Suprapubic skin (tissue), 4 donors: ENCODE results near the gene DRD3. TPM values are rescaled to one million over a fixed set of nuclear protein-coding genes. Genes with fewer than 3 reads are reported as not detected.

Source experiments
- DNase-seq, 2 donors: peaks; one replicate each; pipeline ENCODE4 v3.0.0-alpha.2; 2019; ENCODE audit warnings: low spot score in 2 of 2
- H3K27ac ChIP-seq: fragments of 200-600 bp; sonication (generic); one replicate; pipeline ENCODE4 v1.5.1; 2019
- H3K27me3 ChIP-seq: fragments of 200-600 bp; sonication (generic); one replicate; pipeline ENCODE4 v1.5.1; 2019
- H3K36me3 ChIP-seq: fragments of 200-600 bp; sonication (generic); one replicate; pipeline ENCODE4 v1.5.1; 2019
- H3K4me1 ChIP-seq: fragments of 200-600 bp; sonication (generic); one replicate; pipeline ENCODE4 v1.5.1; 2019
- H3K4me3 ChIP-seq: fragments of 200-600 bp; sonication (generic); one replicate; pipeline ENCODE4 v1.5.1; 2019; ENCODE audit warnings: mild to moderate bottlenecking
- H3K9me3 ChIP-seq: fragments of 200-600 bp; sonication (generic); one replicate; pipeline ENCODE4 v1.5.1; 2019
- CTCF ChIP-seq, 2 donors: fragments of 200-600 bp in 1 of 2; fragments of 450-650 bp in 1 of 2; sonication (generic) in 1 of 2; IDR thresholded peaks; one replicate each; pipeline ENCODE4 v1.5.1; 2016 to 2019; ENCODE audit warnings: antibody characterized with exemption in 2 of 2, mild to moderate bottlenecking in 1 of 2, moderate library complexity in 1 of 2
- EP300 ChIP-seq: sonication (generic); formaldehyde crosslinking; IDR thresholded peaks from one replicate; pipeline ENCODE4 v1.6.1; 2017; ENCODE audit warnings: antibody characterized with exemption
- POLR2A ChIP-seq, 2 donors: fragments of 450-650 bp; IDR thresholded peaks; one replicate each; pipeline ENCODE4 v1.6.1; 2017; ENCODE audit warnings: antibody characterized with exemption in 2 of 2, mild to moderate bottlenecking in 2 of 2, moderate library complexity in 2 of 2
- POLR2AphosphoS5 ChIP-seq, 3 donors: sonication (generic); formaldehyde crosslinking; IDR thresholded peaks; one replicate each; pipeline ENCODE4 v1.6.1; 2017; ENCODE audit warnings: antibody characterized with exemption in 3 of 3
- WGBS: methylation state at CpG from one replicate; pipeline ENCODE4 v1.1.5; 2018; 5-methylcytosine and 5-hydroxymethylcytosine counted together
- total RNA-seq, 4 donors: library from RNA; depleted of rRNA; stranded (reverse); fragments of >200 nt; gene quantifications; one replicate each; pipeline ENCODE4 v1.1.0, GENCODE V29; 2016

The DRD3 gene
- total RNA-seq, 4 donors from 2014 or later = not detected

GRCh38 chr3:114207768-114208167 is 28.9 kb upstream of the DRD3 start:
- H3K27me3 ChIP-seq = peaks cover 3% of the 10 kb centered on the region
- H3K27ac ChIP-seq = no peak overlapping the region
- DNase-seq = no peak
- no peaks in the 10 kb centered on the region for H3K4me1 ChIP-seq
- 81% methylated on average over 4 of the region's 4 CpGs for WGBS
- H3K4me3 ChIP-seq = no peak overlapping the region
- TF ChIP-seq CTCF (IDR thresholded peaks at IDR 0.05) (no peak), EP300 (no peak), POLR2A (IDR thresholded peaks at IDR 0.05) (no peak), POLR2AphosphoS5 (IDR thresholded peaks at IDR 0.05) (no peak)
- H3K9me3 ChIP-seq = no peaks in the 10 kb centered on the region
- H3K36me3 ChIP-seq = no peaks in the 10 kb centered on the region

GRCh38 chr3:114206342-114206741 is 27.5 kb upstream of the DRD3 start:
- H3K27me3 ChIP-seq = peaks cover 3% of the 10 kb centered on the region
- 86% methylated on average over 3 of the region's 3 CpGs for WGBS

GRCh38 chr3:114205541-114205940 is 26.7 kb upstream of the DRD3 start:
- H3K9me3 ChIP-seq = no peaks in the 10 kb centered on the region
- H3K36me3 ChIP-seq = no peaks in the 10 kb centered on the region
- H3K27me3 ChIP-seq = peaks cover 3% of the 10 kb centered on the region
- H3K4me1 ChIP-seq = no peaks in the 10 kb centered on the region
- WGBS = 56% methylated on average over 2 of the region's 2 CpGs
- no peak overlapping the region for H3K4me3 ChIP-seq
- no peak overlapping the region for H3K27ac ChIP-seq
- TF ChIP-seq POLR2A (IDR thresholded peaks at IDR 0.05) (no peak), CTCF (IDR thresholded peaks at IDR 0.05) (no peak), EP300 (no peak), POLR2AphosphoS5 (IDR thresholded peaks at IDR 0.05) (no peak)
- no peak for DNase-seq

More at GRCh38 chr3:114206342-114206741, 27.5 kb upstream of the DRD3 start:
- no peaks in the 10 kb centered on the region for H3K36me3 ChIP-seq
- no peak overlapping the region for H3K4me3 ChIP-seq
- DNase-seq = no peak
- H3K9me3 ChIP-seq = no peaks in the 10 kb centered on the region
- H3K4me1 ChIP-seq = no peaks in the 10 kb centered on the region
- H3K27ac ChIP-seq = no peak overlapping the region
- no peak for TF ChIP-seq POLR2A (IDR thresholded peaks at IDR 0.05)
- TF ChIP-seq POLR2AphosphoS5 (IDR thresholded peaks at IDR 0.05) = no peak
- no peak for TF ChIP-seq EP300
- TF ChIP-seq CTCF (IDR thresholded peaks at IDR 0.05) = no peak

GRCh38 chr3:114194750-114195149 is 15.9 kb upstream of the DRD3 start:
- Histone ChIP-seq H3K9me3 (no peaks in the 10 kb centered on the region), H3K4me3 (no peak overlapping the region), H3K27me3 (no peaks in the 10 kb centered on the region), H3K27ac (no peak overlapping the region), H3K4me1 (no peaks in the 10 kb centered on the region), H3K36me3 (no peaks in the 10 kb centered on the region)
- TF ChIP-seq EP300 (no peak), POLR2A (IDR thresholded peaks at IDR 0.05) (no peak), POLR2AphosphoS5 (IDR thresholded peaks at IDR 0.05) (no peak), CTCF (IDR thresholded peaks at IDR 0.05) (no peak)
- no peak for DNase-seq
- WGBS = 50% methylated on average over 1 of the region's 1 CpG

- Histone ChIP-seq H3K27me3 (no peaks in the 10 kb centered on the region), H3K4me1 (no peaks in the 10 kb centered on the region), H3K9me3 (no peaks in the 10 kb centered on the region), H3K36me3 (no peaks in the 10 kb centered on the region), H3K4me3 (no peak overlapping the region), H3K27ac (no peak overlapping the region)
- TF ChIP-seq POLR2AphosphoS5 (IDR thresholded peaks at IDR 0.05) (no peak), EP300 (no peak), POLR2A (IDR thresholded peaks at IDR 0.05) (no peak), CTCF (IDR thresholded peaks at IDR 0.05) (no peak)
- no peak for DNase-seq
These were observed 13.3 kb upstream of the DRD3 start for GRCh38 chr3:114192136-114192535.
